SK-N-MC (cell line): Measurements from ENCODE around the gene SAPCD2.

ENCODE experiments used
- DNase-seq: peaks from one replicate; pipeline ENCODE4 v3.0.0-alpha.2; 2011; ENCODE audit warnings: low read depth, low spot score
- H3K27ac ChIP-seq: fragments of 200-600 bp; sonication (generic); 2 replicates; pipeline ENCODE4 v1.5.1; 2016; ENCODE audit warnings: mixed run types
- H3K36me3 ChIP-seq: fragments of 200-600 bp; sonication (generic); 2 replicates; pipeline ENCODE4 v1.6.1; 2017; ENCODE audit warnings: antibody characterized with exemption, low read length, mixed read lengths; ENCODE audit not compliant: insufficient read depth
- H3K4me3 ChIP-seq: fragments of 200-600 bp; sonication (generic); 2 replicates; pipeline ENCODE4 v1.5.1; 2016
- H3K9ac ChIP-seq: fragments of 200-600 bp; sonication (generic); 2 replicates; pipeline ENCODE4 v1.8.0; 2017; ENCODE audit warnings: mixed run types, mixed read lengths; ENCODE audit not compliant: insufficient read length
- H3K9me3 ChIP-seq: fragments of 200-600 bp; sonication (generic); 2 replicates; pipeline ENCODE4 v1.6.1; 2017; ENCODE audit warnings: low read depth, mild to moderate bottlenecking, antibody characterized with exemption, low read length, moderate library complexity, mixed read lengths
- EZH2 ChIP-seq: fragments of 200-600 bp; sonication (generic); IDR thresholded peaks from one replicate; pipeline ENCODE4 v1.6.1; 2017; ENCODE audit warnings: antibody characterized with exemption
- FOXP2 ChIP-seq: optimal IDR thresholded peaks from 2 replicates; pipeline ENCODE3; 2011; ENCODE audit warnings: mild to moderate bottlenecking, moderate library complexity; ENCODE audit not compliant: insufficient read depth; ENCODE audit errors: extremely low read length, control extremely low read depth
- POLR2AphosphoS5 ChIP-seq: IDR thresholded peaks from 2 replicates; pipeline ENCODE4 v1.6.1; 2012; ENCODE audit warnings: mild to moderate bottlenecking, low read depth, low read length, borderline replicate concordance

Gene SAPCD2

GRCh38 chr9:137019891-137020683, 50.3 kb downstream of the SAPCD2 start:
- Histone ChIP-seq H3K27ac (no peak overlapping the region), H3K9me3 (no peaks in the 10 kb centered on the region), H3K36me3 (no peaks in the 10 kb centered on the region), H3K4me3 (no peak overlapping the region), H3K9ac (no peak overlapping the region)
- DNase-seq, result no peak
- TF ChIP-seq EZH2 (no peak), POLR2AphosphoS5 (no peak), FOXP2 (no peak)

GRCh38 chr9:137018761-137019559, 51.4 kb downstream of the SAPCD2 start:
- H3K4me3 ChIP-seq, result no peak overlapping the region
- H3K9me3 ChIP-seq, result no peaks in the 10 kb centered on the region
- DNase-seq, result no peak
- H3K9ac ChIP-seq, result no peak overlapping the region
- TF ChIP-seq POLR2AphosphoS5 (no peak), FOXP2 (no peak), EZH2 (no peak)
- H3K36me3 ChIP-seq, result no peaks in the 10 kb centered on the region
- H3K27ac ChIP-seq, result no peak overlapping the region

GRCh38 chr9:137017791-137018497, 52.4 kb downstream of the SAPCD2 start:
- Histone ChIP-seq H3K4me3 (no peak overlapping the region), H3K36me3 (no peaks in the 10 kb centered on the region), H3K27ac (no peak overlapping the region), H3K9ac (no peak overlapping the region), H3K9me3 (no peaks in the 10 kb centered on the region)
- no peak for DNase-seq
- TF ChIP-seq POLR2AphosphoS5, result no peak
- TF ChIP-seq EZH2, result no peak

GRCh38 chr9:137017071-137017470, 53.3 kb downstream of the SAPCD2 start:
- Histone ChIP-seq H3K9ac (no peak overlapping the region), H3K27ac (no peak overlapping the region), H3K36me3 (no peaks in the 10 kb centered on the region), H3K9me3 (no peaks in the 10 kb centered on the region), H3K4me3 (no peak overlapping the region)
- DNase-seq, result no peak
- TF ChIP-seq EZH2 (no peak), FOXP2 (no peak), POLR2AphosphoS5 (no peak)

GRCh38 chr9:137016436-137016835, 53.9 kb downstream of the SAPCD2 start:
- DNase-seq, result no peak
- no peaks in the 10 kb centered on the region for H3K9me3 ChIP-seq
- H3K36me3 ChIP-seq, result no peaks in the 10 kb centered on the region
- H3K4me3 ChIP-seq, result no peak overlapping the region
- H3K27ac ChIP-seq, result no peak overlapping the region
- H3K9ac ChIP-seq, result no peak overlapping the region
- TF ChIP-seq POLR2AphosphoS5 (no peak), EZH2 (no peak), FOXP2 (no peak)

- H3K4me3 ChIP-seq, result no peak overlapping the region
- DNase-seq, result no peak
- H3K27ac ChIP-seq, result no peak overlapping the region
- H3K9me3 ChIP-seq, result no peaks in the 10 kb centered on the region
- H3K9ac ChIP-seq, result no peak overlapping the region
- no peaks in the 10 kb centered on the region for H3K36me3 ChIP-seq
- no peak for TF ChIP-seq EZH2
Measured at GRCh38 chr9:137015976-137016375, 54.4 kb downstream of the SAPCD2 start.

- Histone ChIP-seq H3K27ac (no peak overlapping the region), H3K9ac (no peak overlapping the region), H3K4me3 (no peak overlapping the region), H3K9me3 (no peaks in the 10 kb centered on the region), H3K36me3 (no peaks in the 10 kb centered on the region)
- DNase-seq, result no peak
- TF ChIP-seq POLR2AphosphoS5 (no peak), EZH2 (no peak), FOXP2 (no peak)
Measured at GRCh38 chr9:137015540-137015930, 54.8 kb downstream of the SAPCD2 start.

- no peak for TF ChIP-seq FOXP2
- no peak for TF ChIP-seq EZH2
- TF ChIP-seq POLR2AphosphoS5, result no peak
- Histone ChIP-seq H3K4me3 (no peak overlapping the region), H3K27ac (no peak overlapping the region), H3K9ac (no peak overlapping the region), H3K36me3 (no peaks in the 10 kb centered on the region), H3K9me3 (no peaks in the 10 kb centered on the region)
- no peak for DNase-seq
Measured at GRCh38 chr9:137014776-137015539, 55.4 kb downstream of the SAPCD2 start.
